ENCODE measurements around the gene RNF144B.

DNA sequence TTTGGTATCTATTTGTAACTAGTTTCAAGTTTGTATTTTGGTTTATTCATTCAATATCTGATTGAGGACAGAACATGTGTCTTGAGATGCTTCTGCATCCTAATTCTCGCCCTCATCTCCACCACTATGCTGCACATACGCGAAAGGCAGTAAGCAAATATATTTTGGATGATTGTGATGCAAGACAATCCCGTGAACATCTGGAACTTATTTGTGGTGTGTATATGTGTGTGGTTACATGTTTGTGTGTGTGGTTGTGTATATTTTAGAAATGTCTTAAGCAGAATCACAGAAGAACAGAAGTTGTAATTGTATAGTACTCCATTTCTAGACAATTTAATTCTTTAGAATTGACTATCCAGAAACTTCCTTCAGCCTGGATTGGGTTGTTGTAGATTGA, 35.1 kb upstream of the RNF144B start:
- TF ChIP-seq, protein P1, sequence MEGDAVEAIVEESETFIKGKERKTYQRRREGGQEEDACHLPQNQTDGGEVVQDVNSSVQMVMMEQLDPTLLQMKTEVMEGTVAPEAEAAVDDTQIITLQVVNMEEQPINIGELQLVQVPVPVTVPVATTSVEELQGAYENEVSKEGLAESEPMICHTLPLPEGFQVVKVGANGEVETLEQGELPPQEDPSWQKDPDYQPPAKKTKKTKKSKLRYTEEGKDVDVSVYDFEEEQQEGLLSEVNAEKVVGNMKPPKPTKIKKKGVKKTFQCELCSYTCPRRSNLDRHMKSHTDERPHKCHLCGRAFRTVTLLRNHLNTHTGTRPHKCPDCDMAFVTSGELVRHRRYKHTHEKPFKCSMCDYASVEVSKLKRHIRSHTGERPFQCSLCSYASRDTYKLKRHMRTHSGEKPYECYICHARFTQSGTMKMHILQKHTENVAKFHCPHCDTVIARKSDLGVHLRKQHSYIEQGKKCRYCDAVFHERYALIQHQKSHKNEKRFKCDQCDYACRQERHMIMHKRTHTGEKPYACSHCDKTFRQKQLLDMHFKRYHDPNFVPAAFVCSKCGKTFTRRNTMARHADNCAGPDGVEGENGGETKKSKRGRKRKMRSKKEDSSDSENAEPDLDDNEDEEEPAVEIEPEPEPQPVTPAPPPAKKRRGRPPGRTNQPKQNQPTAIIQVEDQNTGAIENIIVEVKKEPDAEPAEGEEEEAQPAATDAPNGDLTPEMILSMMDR (conservative IDR thresholded peaks at IDR 0.05; ENCODE audit: low read length): no peak
- TF ChIP-seq EZH2phosphoT487 (IDR thresholded peaks at IDR 0.05; ENCODE audit: borderline replicate concordance): no peak

Measured in Loucy (cell line).